ENCODE results near the gene GPR85. TPM values are rescaled to one million over a fixed set of nuclear protein-coding genes. Genes with fewer than 3 reads are reported as not detected.
A peak's percentile ranks its signal among the peaks of the same experiment; 100 is the strongest.

Gene GPR85
- 5.0 and 5.4 TPM in 2 replicates for total RNA-seq (2012; rRNA removed)
- polyA plus RNA-seq (2012; rRNA removed) = 1.7 and 2.0 TPM in 2 replicates
- polyA plus RNA-seq (2012; cell fraction: cytosol; rRNA removed) = 0.68 and 0.81 TPM in 2 replicates
- polyA plus RNA-seq (2012; cell fraction: nucleus; rRNA removed; ENCODE audit: low replicate concordance) = 0.36 and 1.8 TPM in 2 replicates
- Bru-seq, nascent RNA = percentile 24 among the genes with signal in this experiment
- BruChase-seq, experiment 1, labeled RNA remaining after a 6-hour chase = percentile 33 among the genes with signal in this experiment
- percentile 32 among the genes with signal in this experiment for BruChase-seq, experiment 2, labeled RNA remaining after a 2-hour chase
- long read RNA-seq = 0 reads

GRCh38 chr7:113086431-113086888 lies at the start of gene GPR85:
TSS of gene GPR85 (minus strand) at chr7:113086827. CDS start at chr7:113084721, 2,106 bp downstream.
- dilution Hi-C loops (cut with HindIII; ENCODE audit: low sequenced_read_pairs, unreplicated experiment) = no loop called here
- Histone ChIP-seq H2AK5ac (ENCODE audit: low read depth, low read length) (no peak within 1 kb of the TSS; the same call in 1 of the 2 replicates), H3K27ac (ENCODE audit: insufficient read depth, low read length) (peak within 1 kb of the TSS; percentile 84), H3K4ac (ENCODE audit: low read depth, low read length) (peak within 1 kb of the TSS; percentile 68), H3K9me3 (ENCODE audit: control insufficient read depth, insufficient read depth, low read length) (no peaks in the 10 kb centered on the region), H4K91ac (ENCODE audit: insufficient read depth, low read depth, low read length) (peak within 1 kb of the TSS; percentile 64), H3K14ac (replicated peaks; ENCODE audit: low read depth, low read length) (peak within 1 kb of the TSS; percentile 73), H3K9me1 (ENCODE audit: insufficient read depth, low read length) (no peaks in the 10 kb centered on the region; the same call in 1 of the 2 replicates), H3K4me2 (ENCODE audit: low read depth, low read length) (peak within 1 kb of the TSS; percentile 96), H3K4me1 (ENCODE audit: control insufficient read depth, insufficient read depth, low read length) (0 out of 2 replicates have a peak, but pooled peaks cover 3% of the 10 kb centered on the region), H2AFZ (replicated peaks; ENCODE audit: low read length, poor library complexity) (peak within 1 kb of the TSS; percentile 96), H3K79me1 (ENCODE audit: low read depth in 1 of 2, low read length in 2 of 2) (no peaks in the 10 kb centered on the region), H2BK15ac (ENCODE audit: low read depth, low read length) (peak within 1 kb of the TSS; percentile 72; the same call in 1 of the 3 replicates), H3K56ac (ENCODE audit: extremely low read depth, insufficient read depth, low read length) (peak within 1 kb of the TSS; percentile 75), H2BK5ac (ENCODE audit: low read depth, low read length, poor library complexity, severe bottlenecking) (peak within 1 kb of the TSS; percentile 75), H3K4me3 (ENCODE audit: insufficient read depth, low read depth, low read length) (peak within 1 kb of the TSS; percentile 97), H3K9ac (ENCODE audit: low read depth, low read length) (peak within 1 kb of the TSS; percentile 79), H2AK9ac (replicated peaks; ENCODE audit: low read depth, low read length, poor library complexity) (peak within 1 kb of the TSS; percentile 70), H2BK20ac (ENCODE audit: low read depth, low read length) (peak within 1 kb of the TSS; percentile 59; the same call in 1 of the 2 replicates), H3K36me3 (ENCODE audit: control insufficient read depth, insufficient read depth, low read length) (no peaks in the 10 kb centered on the region), H2BK120ac (ENCODE audit: low read depth, low read length) (peak within 1 kb of the TSS; percentile 78), H3K18ac (ENCODE audit: low read depth, low read length) (peak within 1 kb of the TSS; percentile 83), H4K8ac (ENCODE audit: low read depth in 2 of 2, low read length in 2 of 2) (peak within 1 kb of the TSS; percentile 36 to 83), H3K23ac (ENCODE audit: low read depth, low read length) (peak within 1 kb of the TSS; percentile 71), H3K27me3 (ENCODE audit: control insufficient read depth, insufficient read depth, low read length) (no peaks in the 10 kb centered on the region), H4K5ac (ENCODE audit: low read depth, low read length) (peak within 1 kb of the TSS; percentile 88), H4K20me1 (ENCODE audit: insufficient read depth, low read length) (no peaks in the 10 kb centered on the region)
- intact Hi-C loops (cut with micrococcal nuclease) = loop anchor here (5.0 to 10.0 kb wide), 2 partner anchors 149 to 338 kb away; a partner anchor contains a TSS
- in situ Hi-C loops (cut with MboI; ENCODE audit: low sequenced_read_pairs) = no loop called here
- CTCF ChIA-PET = interaction anchor here (0.5 to 1.1 kb wide), 3 partner anchors 10 to 33 kb away, joined by 3 read pairs; no protein-coding TSS in a partner anchor
- POLR2A ChIA-PET (ENCODE audit: unreplicated experiment) = interaction anchor here (0.6 kb wide), 4 partner anchors 31 to 1981 kb away, joined by 6 to 9 read pairs (median 6); no protein-coding TSS in a partner anchor
- WGBS, 2 experiments (ENCODE audit: extremely low coverage in 2 of 2, insufficient read length in 1 of 2) = no CpG with 5 or more reads among the region's 29 CpGs
- DNase-seq = peak; percentile 73
- peak; percentile 90 for ATAC-seq (ENCODE audit: low read depth)
- no TSS peak for BruUV-seq (replicated peaks)
- TF ChIP-seq CEBPB (IDR thresholded peaks at IDR 0.05; ENCODE audit: low read depth, low read length) (no peak), FOS (IDR thresholded peaks at IDR 0.05; ENCODE audit: low read depth, low read length) (no peak), RCOR1 (IDR thresholded peaks at IDR 0.05; ENCODE audit: insufficient replicate concordance, low read length) (no peak), RFX5 (IDR thresholded peaks at IDR 0.05; ENCODE audit: low read depth, low read length) (no peak), CTCF (conservative IDR thresholded peaks at IDR 0.05; ENCODE audit: low read depth, low read length) (no peak), MXI1 (IDR thresholded peaks at IDR 0.05; ENCODE audit: borderline replicate concordance, low read depth, low read length) (0 out of 2 replicates have a peak, but pooled peaks have one; percentile 19), MAZ (IDR thresholded peaks at IDR 0.05; ENCODE audit: borderline replicate concordance, low read depth, low read length) (peak; percentile 10; the same call in 1 of the 2 replicates)

Measured in IMR-90 (cell line).